IMR-90 (cell line): ENCODE results near the gene PHACTR3. TPM values are rescaled to one million over a fixed set of nuclear protein-coding genes. Genes with fewer than 3 reads are reported as not detected.

Experiments
- ATAC-seq: fragments of 200-7000 bp; cut with Tn5 transposase; 2 replicates; pipeline ENCODE4 v1.9.1; 2020; ENCODE audit warnings: low read depth, mild to moderate bottlenecking, moderate library complexity
- BruUV-seq: library from RNA; stranded (reverse); fragments of 400-500 nt; replicated peaks from 2 replicates; lab custom pipeline; 2021; lab: Mats Ljungman, UMichigan
- CTCF ChIA-PET: fragments of 300-600 bp; formaldehyde crosslinking; extraction: SDS; loops from one replicate; lab custom pipeline; 2021; ENCODE audit warnings: antibody characterized with exemption; lab: Yijun Ruan, JAX
- POLR2A ChIA-PET: fragments of 300-600 bp; sonication (Branson Sonifier 250); formaldehyde crosslinking; loops from one replicate; lab custom pipeline; 2022; ENCODE audit warnings: antibody characterized with exemption; ENCODE audit not compliant: unreplicated experiment; lab: Charles Lee
- DNase-seq: peaks from one replicate; pipeline ENCODE4 v3.0.0; 2013
- H2AFZ ChIP-seq: replicated peaks from 2 replicates; pipeline ENCODE3; 2013; ENCODE audit warnings: low read length, mild to moderate bottlenecking; ENCODE audit not compliant: poor library complexity
- H2AK5ac ChIP-seq: 2 replicates; pipeline ENCODE4 v1.6.1; 2013; ENCODE audit warnings: low read depth, low read length, inconsistent platforms
- H2AK9ac ChIP-seq: replicated peaks from 2 replicates; pipeline ENCODE3; 2013; ENCODE audit warnings: mild to moderate bottlenecking, low read depth, low read length, moderate library complexity; ENCODE audit not compliant: poor library complexity
- H2BK120ac ChIP-seq: 2 replicates; pipeline ENCODE4 v1.6.1; 2013; ENCODE audit warnings: low read depth, low read length, inconsistent platforms
- H2BK15ac ChIP-seq: 3 replicates; pipeline ENCODE4 v1.6.1; 2013; ENCODE audit warnings: low read depth, low read length, inconsistent platforms
- H2BK20ac ChIP-seq: 2 replicates; pipeline ENCODE4 v1.6.1; 2013; ENCODE audit warnings: low read depth, mild to moderate bottlenecking, inconsistent platforms, low read length, moderate library complexity
- H2BK5ac ChIP-seq: 2 replicates; pipeline ENCODE4 v1.6.1; 2013; ENCODE audit warnings: mild to moderate bottlenecking, low read depth, low read length, inconsistent platforms; ENCODE audit not compliant: poor library complexity, severe bottlenecking
- H3K14ac ChIP-seq: replicated peaks from 2 replicates; pipeline ENCODE4 v1.6.1; 2013; ENCODE audit warnings: low read depth, low read length, inconsistent platforms
- H3K18ac ChIP-seq: 2 replicates; pipeline ENCODE4 v1.6.1; 2013; ENCODE audit warnings: low read depth, low read length, control low read depth
- H3K23ac ChIP-seq: 2 replicates; pipeline ENCODE4 v1.6.1; 2013; ENCODE audit warnings: low read depth, low read length, inconsistent platforms
- H3K27ac ChIP-seq: 2 replicates; pipeline ENCODE4 v1.5.1; 2013; ENCODE audit warnings: mild to moderate bottlenecking, control low read depth, low read length; ENCODE audit not compliant: insufficient read depth
- H3K27me3 ChIP-seq: 2 replicates; pipeline ENCODE4 v1.6.1; 2013; ENCODE audit warnings: low read length; ENCODE audit not compliant: control insufficient read depth, insufficient read depth
- H3K36me3 ChIP-seq: 2 replicates; pipeline ENCODE4 v1.6.1; 2013; ENCODE audit warnings: low read length, mixed read lengths; ENCODE audit not compliant: control insufficient read depth, insufficient read depth
- H3K4ac ChIP-seq: 2 replicates; pipeline ENCODE4 v1.6.1; 2013; ENCODE audit warnings: low read depth, low read length, inconsistent platforms
- H3K4me1 ChIP-seq: 2 replicates; pipeline ENCODE4 v1.6.1; 2013; ENCODE audit warnings: low read length, mixed read lengths; ENCODE audit not compliant: control insufficient read depth, insufficient read depth
- H3K4me2 ChIP-seq: 2 replicates; pipeline ENCODE4 v1.6.1; 2013; ENCODE audit warnings: low read depth, mild to moderate bottlenecking, control low read depth, low read length, moderate library complexity
- H3K4me3 ChIP-seq: 2 replicates; pipeline ENCODE4 v1.5.1; 2013; ENCODE audit warnings: low read depth, mild to moderate bottlenecking, control low read depth, low read length, moderate library complexity; ENCODE audit not compliant: insufficient read depth
- H3K56ac ChIP-seq: 2 replicates; pipeline ENCODE4 v1.6.1; 2013; ENCODE audit warnings: low read length, inconsistent platforms; ENCODE audit not compliant: insufficient read depth; ENCODE audit errors: extremely low read depth
- H3K79me1 ChIP-seq, 2 experiments: 2 replicates each; pipeline ENCODE4 v1.6.1; 2013; ENCODE audit warnings: low read length in 2 of 2, inconsistent platforms in 1 of 2, low read depth in 1 of 2
- H3K9ac ChIP-seq: 2 replicates; pipeline ENCODE4 v1.6.1; 2013; ENCODE audit warnings: low read depth, low read length, control low read depth
- H3K9me1 ChIP-seq: 2 replicates; pipeline ENCODE4 v1.6.1; 2013; ENCODE audit warnings: low read length, inconsistent platforms; ENCODE audit not compliant: insufficient read depth
- H3K9me3 ChIP-seq: 2 replicates; pipeline ENCODE4 v1.6.1; 2013; ENCODE audit warnings: low read length; ENCODE audit not compliant: control insufficient read depth, insufficient read depth
- H4K20me1 ChIP-seq: 2 replicates; pipeline ENCODE4 v1.6.1; 2013; ENCODE audit warnings: low read length, inconsistent platforms; ENCODE audit not compliant: insufficient read depth
- H4K5ac ChIP-seq: 2 replicates; pipeline ENCODE4 v1.6.1; 2013; ENCODE audit warnings: mild to moderate bottlenecking, low read depth, low read length, control low read depth
- H4K8ac ChIP-seq, 2 experiments: 2 replicates each; pipeline ENCODE4 v1.6.1; 2013; ENCODE audit warnings: low read depth in 2 of 2, low read length in 2 of 2, control low read depth in 1 of 2, inconsistent platforms in 1 of 2
- H4K91ac ChIP-seq: 2 replicates; pipeline ENCODE4 v1.6.1; 2013; ENCODE audit warnings: low read depth, low read length, inconsistent platforms; ENCODE audit not compliant: insufficient read depth
- CEBPB ChIP-seq: IDR thresholded peaks from 2 replicates; pipeline ENCODE4 v1.6.1; 2012; ENCODE audit warnings: low read depth, low read length, improper control_type of control experiment
- CHD1 ChIP-seq: IDR thresholded peaks from 2 replicates; pipeline ENCODE4 v1.6.1; 2012; ENCODE audit warnings: low read depth, low read length, improper control_type of control experiment
- FOS ChIP-seq: fragments of 150-350 bp; IDR thresholded peaks from 2 replicates; pipeline ENCODE4 v1.6.1; 2016; ENCODE audit warnings: low read depth, low read length
- MAZ ChIP-seq: IDR thresholded peaks from 2 replicates; pipeline ENCODE4 v1.6.1; 2012; ENCODE audit warnings: low read depth, mild to moderate bottlenecking, low read length, improper control_type of control experiment, moderate library complexity, borderline replicate concordance
- MXI1 ChIP-seq: IDR thresholded peaks from 2 replicates; pipeline ENCODE4 v1.6.1; 2012; ENCODE audit warnings: low read depth, mild to moderate bottlenecking, low read length, moderate library complexity, borderline replicate concordance
- NFE2L2 ChIP-seq: fragments of 150-350 bp; IDR thresholded peaks from 2 replicates; pipeline ENCODE4 v1.6.1; 2016; ENCODE audit warnings: low read depth, mild to moderate bottlenecking, low read length
- POLR2A ChIP-seq: IDR thresholded peaks from 2 replicates; pipeline ENCODE4 v1.6.1; 2012; ENCODE audit warnings: mild to moderate bottlenecking, low read depth, low read length
- RAD21 ChIP-seq: IDR thresholded peaks from 2 replicates; pipeline ENCODE4 v1.6.1; 2012; ENCODE audit warnings: low read length, improper control_type of control experiment
- RCOR1 ChIP-seq: IDR thresholded peaks from 2 replicates; pipeline ENCODE4 v1.6.1; 2012; ENCODE audit warnings: mild to moderate bottlenecking, low read length, improper control_type of control experiment; ENCODE audit not compliant: insufficient replicate concordance
- RFX5 ChIP-seq: IDR thresholded peaks from 2 replicates; pipeline ENCODE4 v1.8.0; 2012; ENCODE audit warnings: low read depth, mild to moderate bottlenecking, low read length, moderate library complexity
- SMC3 ChIP-seq: fragments of 150-350 bp; IDR thresholded peaks from 2 replicates; pipeline ENCODE4 v1.6.1; 2016; ENCODE audit warnings: low read depth, mild to moderate bottlenecking, antibody characterized with exemption, low read length, moderate library complexity
- WGBS, 2 experiments: methylation state at CpG; one replicate each; pipeline versions ENCODE4 v1.1.5 to v1.1.7; 2013; ENCODE audit warnings: missing lambda C conversion rate in 2 of 2; ENCODE audit not compliant: insufficient read length in 1 of 2; ENCODE audit errors: extremely low coverage in 2 of 2; 5-methylcytosine and 5-hydroxymethylcytosine counted together
- dilution Hi-C: fragments of 300-500 bp; cut with HindIII; formaldehyde crosslinking; loops from one replicate; pipeline ENCODE4 v1.14.3; 2018; ENCODE audit warnings: low sequenced_read_pairs; ENCODE audit not compliant: unreplicated experiment
- in situ Hi-C: fragments of 300-500 bp; cut with MboI; formaldehyde crosslinking; loops from 3 replicates; pipeline ENCODE4 v1.14.3; 2019; ENCODE audit warnings: low sequenced_read_pairs, inconsistent platforms, mixed read lengths
- intact Hi-C: fragments of 100-400 bp; cut with micrococcal nuclease; formaldehyde crosslinking; loops from 2 replicates; pipeline ENCODE4 v1.10.0; 2022
- polyA plus RNA-seq, 3 experiments: library from polyadenylated mRNA; depleted of rRNA; stranded (reverse); fragments of >200 nt; gene quantifications; 2 replicates each; pipeline ENCODE4 v1.2.3, GENCODE V29; 2012; ENCODE audit warnings: low replicate concordance in 1 of 3
- total RNA-seq: library from RNA; depleted of rRNA; stranded (reverse); fragments of >200 nt; gene quantifications from 2 replicates; pipeline ENCODE4 v1.2.3, GENCODE V29; 2012
- TF ChIP-seq, protein P1 (sequence below): conservative IDR thresholded peaks from 2 replicates; pipeline ENCODE4 v1.5.1; 2012; ENCODE audit warnings: mild to moderate bottlenecking, low read depth, low read length, improper control_type of control experiment
- TF ChIP-seq, protein P2 (sequence below): fragments of 150-350 bp; IDR thresholded peaks from 2 replicates; pipeline ENCODE4 v1.6.1; 2016; ENCODE audit warnings: low read depth, mild to moderate bottlenecking, low read length, moderate library complexity, borderline replicate concordance

Gene PHACTR3
- total and polyA plus RNA-seq, 2 of the 4 experiments (the other 2 are of a cell fraction) = not detected

DNA sequence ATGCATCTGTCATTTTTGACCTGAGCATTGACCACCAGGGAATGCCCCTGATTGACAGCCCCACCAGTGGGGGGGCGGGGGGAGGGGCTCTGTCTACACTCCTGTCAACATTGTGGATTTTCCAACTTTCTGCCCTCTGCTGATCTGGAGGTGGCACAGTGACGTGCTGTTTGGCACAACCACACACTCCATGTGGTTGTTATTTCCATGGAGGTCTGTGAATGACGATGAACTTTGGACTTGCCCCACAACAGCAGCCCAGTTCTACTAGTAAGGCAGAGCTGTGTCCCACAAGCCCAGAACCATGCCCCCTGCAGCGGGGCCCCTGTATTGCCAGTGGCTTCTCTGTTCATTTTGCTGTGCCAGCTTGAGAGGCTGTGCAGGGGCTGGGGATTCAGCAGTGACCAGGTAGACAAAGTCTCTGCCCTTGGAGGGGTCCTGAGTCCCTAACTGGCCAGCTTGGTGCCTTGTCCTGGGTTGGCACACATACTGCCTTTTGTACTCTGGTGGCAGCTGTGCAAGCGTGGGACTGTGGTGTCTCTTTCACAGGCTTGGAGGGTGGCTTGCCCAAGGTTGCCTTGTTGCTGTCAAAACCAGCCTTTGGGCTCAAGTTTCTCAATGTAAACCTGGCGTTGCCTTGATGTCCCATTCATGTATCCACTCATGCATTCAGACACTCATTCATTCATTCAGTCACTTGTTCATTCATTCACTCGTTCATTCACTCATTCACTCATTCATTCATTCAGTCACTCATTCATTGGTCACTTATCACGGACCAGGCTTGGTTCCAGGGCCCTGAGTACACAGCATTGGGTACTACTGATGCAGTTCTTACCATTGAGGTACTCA is 220.6 kb downstream of the PHACTR3 start (continued):
- TF ChIP-seq RFX5 = no peak

DNA sequence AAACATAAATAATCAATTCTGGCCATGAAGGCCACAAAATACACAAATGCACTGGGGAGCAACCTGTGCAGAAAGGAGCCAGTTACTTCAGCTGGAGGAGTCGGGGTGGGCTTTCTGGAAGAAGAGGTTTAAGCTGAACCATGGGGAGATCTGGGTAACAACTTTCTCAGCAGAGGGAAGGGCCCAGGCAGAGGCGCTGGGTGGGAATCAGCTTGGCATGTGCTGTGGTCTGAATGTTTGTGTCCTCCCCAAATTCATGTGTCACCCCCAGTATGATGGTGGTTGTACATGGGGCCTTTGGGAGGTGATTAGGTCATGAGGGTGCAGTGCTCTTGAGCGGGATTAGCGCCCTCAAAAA is 221.2 kb downstream of the PHACTR3 start:
- H3K9me1 ChIP-seq = no peaks in the 10 kb centered on the region
- no peak overlapping the region for H4K5ac ChIP-seq
- H3K27ac ChIP-seq = no peak overlapping the region
- no peak overlapping the region for H3K4me3 ChIP-seq
- no peak overlapping the region for H2AK9ac ChIP-seq
- H2BK15ac ChIP-seq = no peak overlapping the region
- ChIA-PET CTCF (no interaction called here), POLR2A (interaction anchor here (0.6 kb wide), 1 partner anchor 9 kb away, joined by 3 read pairs; no protein-coding TSS in a partner anchor)
- no peaks in the 10 kb centered on the region for H3K79me1 ChIP-seq
- no peak overlapping the region for H3K4ac ChIP-seq
- H3K4me2 ChIP-seq = no peak overlapping the region
- ATAC-seq (no peak), DNase-seq (no peak)
- H3K23ac ChIP-seq = no peak overlapping the region
- H4K91ac ChIP-seq = no peak overlapping the region
- dilution Hi-C loops = no loop called here
- no peaks in the 10 kb centered on the region for H3K36me3 ChIP-seq
- H2BK5ac ChIP-seq = no peak overlapping the region
- H3K4me1 ChIP-seq = no peaks in the 10 kb centered on the region
- in situ Hi-C loops = no loop called here
- no peak overlapping the region for H2AFZ ChIP-seq
- H3K9ac ChIP-seq = no peak overlapping the region
- no peaks in the 10 kb centered on the region; the same call in 1 of the 2 replicates for H3K27me3 ChIP-seq
- no peaks in the 10 kb centered on the region for H4K20me1 ChIP-seq
- intact Hi-C loops = no loop called here
- no peak overlapping the region for H3K18ac ChIP-seq
- H3K14ac ChIP-seq = no peak overlapping the region
- no peak overlapping the region for H2BK20ac ChIP-seq
- 69% methylated on average over 2 of the region's 4 CpGs; no CpG with 5 or more reads in 1 of the 2 experiments for WGBS, 2 experiments
- no peak overlapping the region for H2AK5ac ChIP-seq
- H2BK120ac ChIP-seq = no peak overlapping the region
- H3K9me3 ChIP-seq = peaks cover 5% of the 10 kb centered on the region; the same call in 1 of the 2 replicates
- BruUV-seq = no TSS peak
- no peak overlapping the region for H3K56ac ChIP-seq
- H4K8ac ChIP-seq = no peak overlapping the region
- no peak for TF ChIP-seq RAD21
- TF ChIP-seq MXI1 = no peak
- TF ChIP-seq RCOR1 = no peak
- no peak for TF ChIP-seq NFE2L2
- TF ChIP-seq, protein P1, sequence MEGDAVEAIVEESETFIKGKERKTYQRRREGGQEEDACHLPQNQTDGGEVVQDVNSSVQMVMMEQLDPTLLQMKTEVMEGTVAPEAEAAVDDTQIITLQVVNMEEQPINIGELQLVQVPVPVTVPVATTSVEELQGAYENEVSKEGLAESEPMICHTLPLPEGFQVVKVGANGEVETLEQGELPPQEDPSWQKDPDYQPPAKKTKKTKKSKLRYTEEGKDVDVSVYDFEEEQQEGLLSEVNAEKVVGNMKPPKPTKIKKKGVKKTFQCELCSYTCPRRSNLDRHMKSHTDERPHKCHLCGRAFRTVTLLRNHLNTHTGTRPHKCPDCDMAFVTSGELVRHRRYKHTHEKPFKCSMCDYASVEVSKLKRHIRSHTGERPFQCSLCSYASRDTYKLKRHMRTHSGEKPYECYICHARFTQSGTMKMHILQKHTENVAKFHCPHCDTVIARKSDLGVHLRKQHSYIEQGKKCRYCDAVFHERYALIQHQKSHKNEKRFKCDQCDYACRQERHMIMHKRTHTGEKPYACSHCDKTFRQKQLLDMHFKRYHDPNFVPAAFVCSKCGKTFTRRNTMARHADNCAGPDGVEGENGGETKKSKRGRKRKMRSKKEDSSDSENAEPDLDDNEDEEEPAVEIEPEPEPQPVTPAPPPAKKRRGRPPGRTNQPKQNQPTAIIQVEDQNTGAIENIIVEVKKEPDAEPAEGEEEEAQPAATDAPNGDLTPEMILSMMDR = no peak
- TF ChIP-seq MAZ = no peak
- TF ChIP-seq CEBPB = no peak
- no peak for TF ChIP-seq SMC3
- no peak for TF ChIP-seq FOS
- TF ChIP-seq, protein P2, sequence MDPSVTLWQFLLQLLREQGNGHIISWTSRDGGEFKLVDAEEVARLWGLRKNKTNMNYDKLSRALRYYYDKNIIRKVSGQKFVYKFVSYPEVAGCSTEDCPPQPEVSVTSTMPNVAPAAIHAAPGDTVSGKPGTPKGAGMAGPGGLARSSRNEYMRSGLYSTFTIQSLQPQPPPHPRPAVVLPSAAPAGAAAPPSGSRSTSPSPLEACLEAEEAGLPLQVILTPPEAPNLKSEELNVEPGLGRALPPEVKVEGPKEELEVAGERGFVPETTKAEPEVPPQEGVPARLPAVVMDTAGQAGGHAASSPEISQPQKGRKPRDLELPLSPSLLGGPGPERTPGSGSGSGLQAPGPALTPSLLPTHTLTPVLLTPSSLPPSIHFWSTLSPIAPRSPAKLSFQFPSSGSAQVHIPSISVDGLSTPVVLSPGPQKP = no peak
- TF ChIP-seq RFX5 = no peak
- TF ChIP-seq POLR2A = no peak
- TF ChIP-seq CHD1 = no peak
